Activated T-helper 2 cell treated with anti-CD3 and anti-CD28 coated beads, Interferon-gamma antibody, Interleukin-2, Interleukin-4, amounts not matched to agents 10 μg/mL and 5 μg/mL and 100 μg/mL, durations not matched to agents 14 hours and 24 hours and 36 hours (primary cell): ENCODE results near the gene UBE2E2. TPM values are rescaled to one million over a fixed set of nuclear protein-coding genes. Genes with fewer than 3 reads are reported as not detected.

ENCODE experiments used
- DNase-seq: peaks from one replicate; pipeline ENCODE4 v3.0.0; 2021; ENCODE audit warnings: low spot score
- H3K27ac Mint-ChIP-seq: one replicate; pipeline ENCODE4 v1.8.0; 2021; ENCODE audit warnings: mixed read lengths
- H3K27me3 Mint-ChIP-seq: one replicate; pipeline ENCODE4 v1.8.0; 2021; ENCODE audit warnings: low read depth, mixed read lengths
- H3K36me3 Mint-ChIP-seq: one replicate; pipeline ENCODE4 v1.8.0; 2021; ENCODE audit warnings: low read depth, mixed read lengths
- H3K4me1 Mint-ChIP-seq: one replicate; pipeline ENCODE4 v1.8.0; 2021; ENCODE audit warnings: low read depth, mixed read lengths
- H3K4me3 Mint-ChIP-seq: one replicate; pipeline ENCODE4 v1.8.0; 2021; ENCODE audit warnings: low read depth, mild to moderate bottlenecking, moderate library complexity, mixed read lengths
- H3K9me3 Mint-ChIP-seq: one replicate; pipeline ENCODE4 v1.8.0; 2021; ENCODE audit warnings: mixed read lengths
- intact Hi-C: fragments of 100-400 bp; cut with micrococcal nuclease; formaldehyde crosslinking; loops from one replicate; pipeline ENCODE4 v1.15.1; 2023
- total RNA-seq: library from RNA; stranded (reverse); gene quantifications from 2 replicates; pipeline ENCODE4 v1.2.3, GENCODE V29; 2022

The UBE2E2 gene
- total RNA-seq, 1 donor from 2014 or later, result 7.5 TPM

GRCh38 chr3:23459889-23460546, 256.9 kb downstream of the UBE2E2 start:
- H3K36me3 Mint-ChIP-seq, result no peaks in the 10 kb centered on the region
- no peak overlapping the region for H3K4me3 Mint-ChIP-seq
- peaks cover 4% of the 10 kb centered on the region for H3K4me1 Mint-ChIP-seq
- H3K9me3 Mint-ChIP-seq, result peaks cover 4% of the 10 kb centered on the region
- no peak for DNase-seq
- H3K27me3 Mint-ChIP-seq, result peaks cover 3% of the 10 kb centered on the region
- intact Hi-C loops, result no loop called here
- H3K27ac Mint-ChIP-seq, result no peak overlapping the region

- Mint-ChIP-seq H3K27ac (no peak overlapping the region), H3K36me3 (no peaks in the 10 kb centered on the region), H3K4me1 (peaks cover 4% of the 10 kb centered on the region), H3K9me3 (peaks cover 4% of the 10 kb centered on the region), H3K27me3 (peaks cover 3% of the 10 kb centered on the region), H3K4me3 (no peak overlapping the region)
- DNase-seq, result no peak
- intact Hi-C loops, result no loop called here
These were observed 257.9 kb downstream of the UBE2E2 start for GRCh38 chr3:23461069-23461468.

GRCh38 chr3:23463791-23464190, 260.7 kb downstream of the UBE2E2 start:
- Mint-ChIP-seq H3K4me1 (no peaks in the 10 kb centered on the region), H3K27ac (no peak overlapping the region), H3K9me3 (peaks cover 16% of the 10 kb centered on the region), H3K27me3 (peaks cover 3% of the 10 kb centered on the region), H3K36me3 (no peaks in the 10 kb centered on the region), H3K4me3 (no peak overlapping the region)
- no peak for DNase-seq
- intact Hi-C loops, result no loop called here

- DNase-seq, result no peak
- Mint-ChIP-seq H3K27ac (no peak overlapping the region), H3K27me3 (peaks cover 2% of the 10 kb centered on the region), H3K4me1 (no peaks in the 10 kb centered on the region), H3K36me3 (no peaks in the 10 kb centered on the region), H3K4me3 (no peak overlapping the region), H3K9me3 (peaks cover 16% of the 10 kb centered on the region)
- intact Hi-C loops, result no loop called here
These were observed 262.4 kb downstream of the UBE2E2 start for GRCh38 chr3:23465569-23465968.

- Mint-ChIP-seq H3K4me3 (no peak overlapping the region), H3K27me3 (no peaks in the 10 kb centered on the region), H3K27ac (no peak overlapping the region), H3K36me3 (no peaks in the 10 kb centered on the region), H3K9me3 (peaks cover 16% of the 10 kb centered on the region), H3K4me1 (no peaks in the 10 kb centered on the region)
- DNase-seq, result no peak
- intact Hi-C loops, result no loop called here
These were observed 265.1 kb downstream of the UBE2E2 start for GRCh38 chr3:23468203-23468602.

- Mint-ChIP-seq H3K4me3 (no peak overlapping the region), H3K4me1 (peaks cover 8% of the 10 kb centered on the region), H3K27ac (no peak overlapping the region), H3K9me3 (peaks cover 12% of the 10 kb centered on the region), H3K36me3 (no peaks in the 10 kb centered on the region), H3K27me3 (no peaks in the 10 kb centered on the region)
- intact Hi-C loops, result no loop called here
- DNase-seq, result no peak
These were observed 271.6 kb downstream of the UBE2E2 start for GRCh38 chr3:23474580-23475357.

- no peaks in the 10 kb centered on the region for H3K27me3 Mint-ChIP-seq
- peaks cover 8% of the 10 kb centered on the region for H3K4me1 Mint-ChIP-seq
- no peak overlapping the region for H3K27ac Mint-ChIP-seq
- H3K9me3 Mint-ChIP-seq, result peaks cover 14% of the 10 kb centered on the region
- no peak for DNase-seq
- no peaks in the 10 kb centered on the region for H3K36me3 Mint-ChIP-seq
- H3K4me3 Mint-ChIP-seq, result no peak overlapping the region
- intact Hi-C loops, result no loop called here
These were observed 272.3 kb downstream of the UBE2E2 start for GRCh38 chr3:23475446-23475845.

- Mint-ChIP-seq H3K4me3 (no peak overlapping the region), H3K27ac (no peak overlapping the region), H3K36me3 (no peaks in the 10 kb centered on the region), H3K9me3 (peaks cover 18% of the 10 kb centered on the region), H3K4me1 (peaks cover 8% of the 10 kb centered on the region), H3K27me3 (no peaks in the 10 kb centered on the region)
- intact Hi-C loops, result no loop called here
- DNase-seq, result no peak
These were observed 275.9 kb downstream of the UBE2E2 start for GRCh38 chr3:23479026-23479425.

- Mint-ChIP-seq H3K27ac (no peak overlapping the region), H3K9me3 (peaks cover 23% of the 10 kb centered on the region), H3K36me3 (no peaks in the 10 kb centered on the region), H3K4me3 (no peak overlapping the region), H3K4me1 (peaks cover 6% of the 10 kb centered on the region), H3K27me3 (no peaks in the 10 kb centered on the region)
- DNase-seq, result no peak
- intact Hi-C loops, result no loop called here
These were observed 276.6 kb downstream of the UBE2E2 start for GRCh38 chr3:23479615-23480328.

- Mint-ChIP-seq H3K9me3 (peaks cover 21% of the 10 kb centered on the region), H3K4me3 (no peak overlapping the region), H3K27me3 (no peaks in the 10 kb centered on the region), H3K36me3 (no peaks in the 10 kb centered on the region), H3K4me1 (peaks cover under 1% of the 10 kb centered on the region), H3K27ac (no peak overlapping the region)
- intact Hi-C loops, result no loop called here
- DNase-seq, result no peak
These were observed 277.2 kb downstream of the UBE2E2 start for GRCh38 chr3:23480329-23480714.

GRCh38 chr3:23481011-23481615, 278.0 kb downstream of the UBE2E2 start:
- no peak for DNase-seq
- H3K36me3 Mint-ChIP-seq, result no peaks in the 10 kb centered on the region
- H3K27ac Mint-ChIP-seq, result no peak overlapping the region
- no peak overlapping the region for H3K4me3 Mint-ChIP-seq
- H3K4me1 Mint-ChIP-seq, result no peaks in the 10 kb centered on the region
- peaks cover 25% of the 10 kb centered on the region for H3K9me3 Mint-ChIP-seq
- H3K27me3 Mint-ChIP-seq, result no peaks in the 10 kb centered on the region
- intact Hi-C loops, result no loop called here

GRCh38 chr3:23481616-23482278, 278.6 kb downstream of the UBE2E2 start:
- Mint-ChIP-seq H3K27ac (no peak overlapping the region), H3K4me1 (no peaks in the 10 kb centered on the region), H3K4me3 (no peak overlapping the region), H3K36me3 (no peaks in the 10 kb centered on the region), H3K9me3 (peaks cover 25% of the 10 kb centered on the region), H3K27me3 (no peaks in the 10 kb centered on the region)
- no peak for DNase-seq
- intact Hi-C loops, result no loop called here
